H1 (cell line): ENCODE data around the gene ESPNL. TPM values are rescaled to one million over a fixed set of nuclear protein-coding genes. Genes with fewer than 3 reads are reported as not detected.

Experiments used
- SAP30 ChIP-seq: fragments of 300-600 bp; sonication (generic); IDR thresholded peaks from 2 replicates; pipeline ENCODE4 v1.7.1; 2012; ENCODE audit warnings: low read length, moderate library complexity, mild to moderate bottlenecking, inconsistent platforms; ENCODE audit not compliant: insufficient read depth, insufficient replicate concordance
- SIN3A ChIP-seq, 2 experiments: IDR thresholded peaks in 1 of 2; conservative IDR thresholded peaks in 1 of 2; 2 replicates each; pipeline ENCODE4 v1.6.1; 2011 to 2012; ENCODE audit warnings: low read length in 2 of 2, improper control_type of control experiment in 1 of 2, low read depth in 1 of 2, mild to moderate bottlenecking in 1 of 2
- polyA plus RNA-seq, 7 experiments: library from polyadenylated mRNA; depleted of rRNA in 3 of 7; stranded (reverse) in 5 of 7; unstranded in 2 of 7; fragments of >200 nt in 5 of 7; fragments of 200-250 nt in 2 of 7; gene quantifications; 1 replicate in 5 of 7; 2 replicates in 1 of 7; 4 replicates in 1 of 7; pipeline versions ENCODE4 v1.2.1 to v1.2.3, GENCODE V29; 2011 to 2013; ENCODE audit warnings: missing spikeins in 2 of 7, mixed read lengths in 2 of 7
- total RNA-seq: library from RNA; stranded (reverse); fragmentation: NEBNext Ultra II Directional; extraction: Animal tissue kit (Norgen Biotek cat#: 25700); gene quantifications from 2 replicates; pipeline ENCODE4 v1.2.1, GENCODE V29; 2021
- TF ChIP-seq, protein P1 (sequence below): fragments of 300-600 bp; sonication (generic); IDR thresholded peaks from 2 replicates; pipeline ENCODE4 v1.7.1; 2012; ENCODE audit warnings: low read length, moderate library complexity, mild to moderate bottlenecking, inconsistent platforms; ENCODE audit not compliant: insufficient replicate concordance

ESPNL gene
- total and polyA plus RNA-seq, 2 of the 8 experiments (the other 6 are each of a cell fraction or from before 2014, with no cell fraction given), result 0.68 to 1.3 TPM

DNA sequence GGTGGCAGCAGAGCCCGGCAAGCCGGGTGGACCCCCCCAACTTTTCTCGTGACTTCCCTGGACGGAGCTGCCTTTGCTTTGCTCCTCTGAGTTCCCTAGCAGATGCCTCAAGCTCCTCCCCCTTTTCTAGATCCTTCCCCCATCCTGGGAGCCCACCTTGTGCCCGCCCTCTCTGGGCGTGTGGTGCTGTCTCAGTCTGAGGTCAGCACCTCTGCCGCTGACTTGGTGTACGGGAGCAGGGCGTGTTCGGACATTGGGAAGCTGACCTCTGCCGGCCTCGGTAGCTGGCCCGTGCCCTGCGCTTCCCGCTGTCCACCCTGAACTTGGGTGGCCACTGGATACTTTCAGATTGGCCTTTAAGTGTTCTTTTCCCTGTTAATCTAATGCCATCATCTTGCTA is 19.6 kb upstream of the ESPNL start (continued):
- TF ChIP-seq, protein P1, sequence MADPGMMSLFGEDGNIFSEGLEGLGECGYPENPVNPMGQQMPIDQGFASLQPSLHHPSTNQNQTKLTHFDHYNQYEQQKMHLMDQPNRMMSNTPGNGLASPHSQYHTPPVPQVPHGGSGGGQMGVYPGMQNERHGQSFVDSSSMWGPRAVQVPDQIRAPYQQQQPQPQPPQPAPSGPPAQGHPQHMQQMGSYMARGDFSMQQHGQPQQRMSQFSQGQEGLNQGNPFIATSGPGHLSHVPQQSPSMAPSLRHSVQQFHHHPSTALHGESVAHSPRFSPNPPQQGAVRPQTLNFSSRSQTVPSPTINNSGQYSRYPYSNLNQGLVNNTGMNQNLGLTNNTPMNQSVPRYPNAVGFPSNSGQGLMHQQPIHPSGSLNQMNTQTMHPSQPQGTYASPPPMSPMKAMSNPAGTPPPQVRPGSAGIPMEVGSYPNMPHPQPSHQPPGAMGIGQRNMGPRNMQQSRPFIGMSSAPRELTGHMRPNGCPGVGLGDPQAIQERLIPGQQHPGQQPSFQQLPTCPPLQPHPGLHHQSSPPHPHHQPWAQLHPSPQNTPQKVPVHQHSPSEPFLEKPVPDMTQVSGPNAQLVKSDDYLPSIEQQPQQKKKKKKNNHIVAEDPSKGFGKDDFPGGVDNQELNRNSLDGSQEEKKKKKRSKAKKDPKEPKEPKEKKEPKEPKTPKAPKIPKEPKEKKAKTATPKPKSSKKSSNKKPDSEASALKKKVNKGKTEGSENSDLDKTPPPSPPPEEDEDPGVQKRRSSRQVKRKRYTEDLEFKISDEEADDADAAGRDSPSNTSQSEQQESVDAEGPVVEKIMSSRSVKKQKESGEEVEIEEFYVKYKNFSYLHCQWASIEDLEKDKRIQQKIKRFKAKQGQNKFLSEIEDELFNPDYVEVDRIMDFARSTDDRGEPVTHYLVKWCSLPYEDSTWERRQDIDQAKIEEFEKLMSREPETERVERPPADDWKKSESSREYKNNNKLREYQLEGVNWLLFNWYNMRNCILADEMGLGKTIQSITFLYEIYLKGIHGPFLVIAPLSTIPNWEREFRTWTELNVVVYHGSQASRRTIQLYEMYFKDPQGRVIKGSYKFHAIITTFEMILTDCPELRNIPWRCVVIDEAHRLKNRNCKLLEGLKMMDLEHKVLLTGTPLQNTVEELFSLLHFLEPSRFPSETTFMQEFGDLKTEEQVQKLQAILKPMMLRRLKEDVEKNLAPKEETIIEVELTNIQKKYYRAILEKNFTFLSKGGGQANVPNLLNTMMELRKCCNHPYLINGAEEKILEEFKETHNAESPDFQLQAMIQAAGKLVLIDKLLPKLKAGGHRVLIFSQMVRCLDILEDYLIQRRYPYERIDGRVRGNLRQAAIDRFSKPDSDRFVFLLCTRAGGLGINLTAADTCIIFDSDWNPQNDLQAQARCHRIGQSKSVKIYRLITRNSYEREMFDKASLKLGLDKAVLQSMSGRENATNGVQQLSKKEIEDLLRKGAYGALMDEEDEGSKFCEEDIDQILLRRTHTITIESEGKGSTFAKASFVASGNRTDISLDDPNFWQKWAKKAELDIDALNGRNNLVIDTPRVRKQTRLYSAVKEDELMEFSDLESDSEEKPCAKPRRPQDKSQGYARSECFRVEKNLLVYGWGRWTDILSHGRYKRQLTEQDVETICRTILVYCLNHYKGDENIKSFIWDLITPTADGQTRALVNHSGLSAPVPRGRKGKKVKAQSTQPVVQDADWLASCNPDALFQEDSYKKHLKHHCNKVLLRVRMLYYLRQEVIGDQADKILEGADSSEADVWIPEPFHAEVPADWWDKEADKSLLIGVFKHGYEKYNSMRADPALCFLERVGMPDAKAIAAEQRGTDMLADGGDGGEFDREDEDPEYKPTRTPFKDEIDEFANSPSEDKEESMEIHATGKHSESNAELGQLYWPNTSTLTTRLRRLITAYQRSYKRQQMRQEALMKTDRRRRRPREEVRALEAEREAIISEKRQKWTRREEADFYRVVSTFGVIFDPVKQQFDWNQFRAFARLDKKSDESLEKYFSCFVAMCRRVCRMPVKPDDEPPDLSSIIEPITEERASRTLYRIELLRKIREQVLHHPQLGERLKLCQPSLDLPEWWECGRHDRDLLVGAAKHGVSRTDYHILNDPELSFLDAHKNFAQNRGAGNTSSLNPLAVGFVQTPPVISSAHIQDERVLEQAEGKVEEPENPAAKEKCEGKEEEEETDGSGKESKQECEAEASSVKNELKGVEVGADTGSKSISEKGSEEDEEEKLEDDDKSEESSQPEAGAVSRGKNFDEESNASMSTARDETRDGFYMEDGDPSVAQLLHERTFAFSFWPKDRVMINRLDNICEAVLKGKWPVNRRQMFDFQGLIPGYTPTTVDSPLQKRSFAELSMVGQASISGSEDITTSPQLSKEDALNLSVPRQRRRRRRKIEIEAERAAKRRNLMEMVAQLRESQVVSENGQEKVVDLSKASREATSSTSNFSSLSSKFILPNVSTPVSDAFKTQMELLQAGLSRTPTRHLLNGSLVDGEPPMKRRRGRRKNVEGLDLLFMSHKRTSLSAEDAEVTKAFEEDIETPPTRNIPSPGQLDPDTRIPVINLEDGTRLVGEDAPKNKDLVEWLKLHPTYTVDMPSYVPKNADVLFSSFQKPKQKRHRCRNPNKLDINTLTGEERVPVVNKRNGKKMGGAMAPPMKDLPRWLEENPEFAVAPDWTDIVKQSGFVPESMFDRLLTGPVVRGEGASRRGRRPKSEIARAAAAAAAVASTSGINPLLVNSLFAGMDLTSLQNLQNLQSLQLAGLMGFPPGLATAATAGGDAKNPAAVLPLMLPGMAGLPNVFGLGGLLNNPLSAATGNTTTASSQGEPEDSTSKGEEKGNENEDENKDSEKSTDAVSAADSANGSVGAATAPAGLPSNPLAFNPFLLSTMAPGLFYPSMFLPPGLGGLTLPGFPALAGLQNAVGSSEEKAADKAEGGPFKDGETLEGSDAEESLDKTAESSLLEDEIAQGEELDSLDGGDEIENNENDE, result no peak
- TF ChIP-seq SAP30, result no peak
- no peak for TF ChIP-seq SIN3A (conservative IDR thresholded peaks at IDR 0.05 in 1 of 2, IDR thresholded peaks at IDR 0.05 in 1 of 2; ENCODE audit: low read depth in 1 of 2, low read length in 2 of 2)
- TF ChIP-seq, all 59 proteins: peak for 0
